OCI-LY7 (cell line): ENCODE results near the gene PLXNA1. TPM values are rescaled to one million over a fixed set of nuclear protein-coding genes. Genes with fewer than 3 reads are reported as not detected.

Experiments used
- BruUV-seq: library from RNA; stranded (reverse); fragments of 400-500 nt; replicated peaks from 2 replicates; lab custom pipeline; 2021; lab: Mats Ljungman, UMichigan
- CTCF ChIA-PET: fragments of 300-600 bp; sonication (Branson Sonifier 250); formaldehyde crosslinking; loops from one replicate; lab custom pipeline; 2022; ENCODE audit warnings: antibody characterized with exemption; ENCODE audit not compliant: unreplicated experiment; lab: Charles Lee
- POLR2A ChIA-PET: fragments of 300-600 bp; sonication (Branson Sonifier 250); formaldehyde crosslinking; loops from one replicate; lab custom pipeline; 2022; ENCODE audit warnings: antibody characterized with exemption; lab: Charles Lee
- DNase-seq: peaks from one replicate; pipeline ENCODE4 v3.0.0-alpha.2; 2015; ENCODE audit warnings: low spot score
- H2AFZ ChIP-seq: fragments of 200-600 bp; sonication (generic), shearing (Covaris generic); 2 replicates; pipeline ENCODE4 v1.6.1; 2014; ENCODE audit warnings: mild to moderate bottlenecking, antibody characterized with exemption, low read length, moderate library complexity
- H3K27ac ChIP-seq: fragments of 200-600 bp; sonication (generic); 2 replicates; pipeline ENCODE4 v1.5.1; 2014; ENCODE audit warnings: mixed run types, low read depth, mild to moderate bottlenecking, moderate library complexity, low read length, inconsistent platforms; ENCODE audit not compliant: poor library complexity, severe bottlenecking
- H3K36me3 ChIP-seq: fragments of 200-600 bp; sonication (generic); 2 replicates; pipeline ENCODE4 v1.6.1; 2014; ENCODE audit warnings: mild to moderate bottlenecking, antibody characterized with exemption, low read length, moderate library complexity, mixed read lengths; ENCODE audit not compliant: insufficient read depth
- H3K4me1 ChIP-seq: fragments of 200-600 bp; sonication (generic); 2 replicates; pipeline ENCODE4 v1.5.1; 2014; ENCODE audit warnings: mild to moderate bottlenecking, low read length; ENCODE audit not compliant: insufficient read depth, poor library complexity, severe bottlenecking
- H3K4me2 ChIP-seq: fragments of 200-600 bp; sonication (generic); 2 replicates; pipeline ENCODE4 v1.6.1; 2014; ENCODE audit warnings: mild to moderate bottlenecking, low read length
- H3K4me3 ChIP-seq: fragments of 200-600 bp; sonication (generic); 2 replicates; pipeline ENCODE4 v1.5.1; 2014; ENCODE audit warnings: mild to moderate bottlenecking, low read depth, low read length; ENCODE audit not compliant: poor library complexity, severe bottlenecking
- H3K79me2 ChIP-seq: fragments of 200-600 bp; sonication (generic); 2 replicates; pipeline ENCODE4 v1.6.1; 2016; ENCODE audit warnings: low read depth, mild to moderate bottlenecking, low read length, moderate library complexity, mixed read lengths; ENCODE audit not compliant: insufficient read depth
- H3K9me2 ChIP-seq: fragments of 200-600 bp; sonication (generic); 2 replicates; pipeline ENCODE4 v1.6.1; 2016; ENCODE audit warnings: mild to moderate bottlenecking, low read length, mixed read lengths; ENCODE audit not compliant: insufficient read depth
- H3K9me3 ChIP-seq: fragments of 200-600 bp; sonication (generic); 2 replicates; pipeline ENCODE4 v1.6.1; 2014; ENCODE audit warnings: mild to moderate bottlenecking, mixed run types, low read length, mixed read lengths
- H4K20me1 ChIP-seq: fragments of 200-600 bp; sonication (generic); 2 replicates; pipeline ENCODE4 v1.6.1; 2014; ENCODE audit warnings: mild to moderate bottlenecking, antibody characterized with exemption, low read length, moderate library complexity, mixed read lengths; ENCODE audit not compliant: insufficient read depth
- EZH2phosphoT487 ChIP-seq: fragments of 200-600 bp; sonication (generic); IDR thresholded peaks from 2 replicates; pipeline ENCODE4 v1.6.1; 2018; ENCODE audit warnings: low read depth, borderline replicate concordance, mild to moderate bottlenecking, mixed run types, antibody characterized with exemption, low read length, moderate library complexity, mixed read lengths
- intact Hi-C: fragments of 100-400 bp; cut with micrococcal nuclease; formaldehyde crosslinking; loops from one replicate; pipeline ENCODE4 v1.10.0; 2022; ENCODE audit not compliant: unreplicated experiment
- total RNA-seq, 2 experiments: library from RNA; depleted of rRNA in 1 of 2; stranded (reverse); fragments of >200 nt in 1 of 2; shearing (Covaris generic) in 1 of 2; gene quantifications; 2 replicates each; pipeline ENCODE4 v1.2.3, GENCODE V29; 2014 to 2022
- TF ChIP-seq, protein P1 (sequence below): fragments of 200-600 bp; sonication (generic); conservative IDR thresholded peaks from 2 replicates; pipeline ENCODE4 v1.5.1; 2014; ENCODE audit warnings: mild to moderate bottlenecking, antibody characterized with exemption, low read length, moderate library complexity, mixed read lengths

PLXNA1 gene
- total RNA-seq, 2 experiments from 2014 or later, result 3.6 to 4.4 TPM

GRCh38 chr3:127030508-127031412 is 47.8 kb downstream of the PLXNA1 start:
- DNase-seq, result no peak
- no peak overlapping the region for H3K4me3 ChIP-seq
- ChIA-PET CTCF (interaction anchor here (0.5 kb wide), 1 partner anchor 896 kb away, joined by 3 read pairs; no protein-coding TSS in a partner anchor), POLR2A (interaction anchor here (0.6 kb wide), 1 partner anchor 193 kb away, joined by 3 read pairs; no protein-coding TSS in a partner anchor)
- intact Hi-C loops, result no loop called here
- no peaks in the 10 kb centered on the region for H3K9me2 ChIP-seq
- H3K9me3 ChIP-seq, result no peaks in the 10 kb centered on the region
- H3K36me3 ChIP-seq, result no peaks in the 10 kb centered on the region
- H3K27ac ChIP-seq, result no peak overlapping the region
- no peaks in the 10 kb centered on the region for H4K20me1 ChIP-seq
- no TSS peak for BruUV-seq
- no peaks in the 10 kb centered on the region for H3K4me1 ChIP-seq
- H3K79me2 ChIP-seq, result no peaks in the 10 kb centered on the region
- no peak for TF ChIP-seq EZH2phosphoT487
- TF ChIP-seq, protein P1, sequence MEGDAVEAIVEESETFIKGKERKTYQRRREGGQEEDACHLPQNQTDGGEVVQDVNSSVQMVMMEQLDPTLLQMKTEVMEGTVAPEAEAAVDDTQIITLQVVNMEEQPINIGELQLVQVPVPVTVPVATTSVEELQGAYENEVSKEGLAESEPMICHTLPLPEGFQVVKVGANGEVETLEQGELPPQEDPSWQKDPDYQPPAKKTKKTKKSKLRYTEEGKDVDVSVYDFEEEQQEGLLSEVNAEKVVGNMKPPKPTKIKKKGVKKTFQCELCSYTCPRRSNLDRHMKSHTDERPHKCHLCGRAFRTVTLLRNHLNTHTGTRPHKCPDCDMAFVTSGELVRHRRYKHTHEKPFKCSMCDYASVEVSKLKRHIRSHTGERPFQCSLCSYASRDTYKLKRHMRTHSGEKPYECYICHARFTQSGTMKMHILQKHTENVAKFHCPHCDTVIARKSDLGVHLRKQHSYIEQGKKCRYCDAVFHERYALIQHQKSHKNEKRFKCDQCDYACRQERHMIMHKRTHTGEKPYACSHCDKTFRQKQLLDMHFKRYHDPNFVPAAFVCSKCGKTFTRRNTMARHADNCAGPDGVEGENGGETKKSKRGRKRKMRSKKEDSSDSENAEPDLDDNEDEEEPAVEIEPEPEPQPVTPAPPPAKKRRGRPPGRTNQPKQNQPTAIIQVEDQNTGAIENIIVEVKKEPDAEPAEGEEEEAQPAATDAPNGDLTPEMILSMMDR, result no peak
- H3K4me2 ChIP-seq, result no peak overlapping the region
- no peak overlapping the region for H2AFZ ChIP-seq

DNA sequence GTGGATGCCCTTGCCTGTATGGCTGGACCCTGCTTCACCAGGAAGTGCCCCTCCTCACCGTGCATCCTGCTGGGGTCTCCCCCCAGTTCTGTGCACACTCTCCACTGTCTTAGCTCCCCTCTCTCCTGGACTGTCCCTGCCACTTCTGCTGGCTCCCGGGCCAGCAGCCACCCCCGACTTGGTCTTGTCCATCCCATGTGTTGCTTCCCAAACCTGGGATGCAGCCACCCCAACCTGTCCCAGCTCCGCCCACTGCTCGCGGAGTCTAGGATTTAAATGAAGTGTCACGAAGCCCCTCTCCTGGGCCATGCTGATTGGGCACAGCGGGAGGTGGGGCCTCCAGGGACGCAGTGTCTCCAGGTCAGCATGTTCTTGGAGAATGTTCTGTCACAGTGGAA is 48.5 kb downstream of the PLXNA1 start:
- no peaks in the 10 kb centered on the region for H3K9me2 ChIP-seq
- BruUV-seq, result no TSS peak
- H3K79me2 ChIP-seq, result no peaks in the 10 kb centered on the region
- no peaks in the 10 kb centered on the region for H4K20me1 ChIP-seq
- no peak overlapping the region for H2AFZ ChIP-seq
- no peak for DNase-seq
- CTCF ChIA-PET, result interaction anchor here (0.5 kb wide), 1 partner anchor 897 kb away, joined by 3 read pairs; no protein-coding TSS in a partner anchor
- no peak overlapping the region for H3K4me2 ChIP-seq
- no peaks in the 10 kb centered on the region for H3K4me1 ChIP-seq
- intact Hi-C loops, result no loop called here
- H3K36me3 ChIP-seq, result no peaks in the 10 kb centered on the region
- TF ChIP-seq, protein P1, result no peak
- TF ChIP-seq EZH2phosphoT487, result no peak
- H3K27ac ChIP-seq, result no peak overlapping the region
- POLR2A ChIA-PET, result no interaction called here
- no peak overlapping the region for H3K4me3 ChIP-seq
- H3K9me3 ChIP-seq, result no peaks in the 10 kb centered on the region

DNA sequence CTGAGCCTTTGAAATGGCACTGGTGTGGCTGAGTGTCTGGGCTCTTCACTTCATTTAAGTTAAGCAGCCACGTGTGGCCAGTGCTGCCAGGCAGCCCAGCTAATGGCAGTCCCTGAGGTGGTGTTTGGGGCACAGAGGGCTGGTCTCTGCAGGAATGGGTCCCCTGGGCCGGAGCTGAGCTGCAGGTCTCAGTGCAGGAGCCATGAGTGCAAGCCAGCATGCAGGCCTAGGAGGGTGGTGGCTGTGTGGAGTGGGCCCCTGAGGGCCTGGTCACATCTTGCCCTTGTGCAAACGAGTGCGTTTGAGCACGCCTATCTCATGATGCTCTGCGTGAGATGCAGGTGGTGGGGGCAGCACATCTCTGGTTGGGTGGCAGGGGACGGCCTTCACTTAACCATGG is 48.9 kb downstream of the PLXNA1 start:
- CTCF ChIA-PET, result no interaction called here
- H3K4me1 ChIP-seq, result no peaks in the 10 kb centered on the region

More for the DNA sequence above, 48.9 kb downstream of the PLXNA1 start:
- POLR2A ChIA-PET, result no interaction called here
- no TSS peak for BruUV-seq
- Histone ChIP-seq H3K27ac (no peak overlapping the region), H3K79me2 (no peaks in the 10 kb centered on the region), H3K4me3 (no peak overlapping the region), H4K20me1 (no peaks in the 10 kb centered on the region), H3K9me2 (no peaks in the 10 kb centered on the region), H3K36me3 (no peaks in the 10 kb centered on the region), H2AFZ (no peak overlapping the region), H3K4me2 (no peak overlapping the region), H3K9me3 (no peaks in the 10 kb centered on the region)
- TF ChIP-seq EZH2phosphoT487, result no peak
- TF ChIP-seq, protein P1, result no peak
- intact Hi-C loops, result no loop called here
- no peak for DNase-seq
